ENCODE measurements around the gene SYT14. TPM values are rescaled to one million over a fixed set of nuclear protein-coding genes. Genes with fewer than 3 reads are reported as not detected.

SYT14 gene
- polyA plus RNA-seq, 3 donors = not detected

DNA sequence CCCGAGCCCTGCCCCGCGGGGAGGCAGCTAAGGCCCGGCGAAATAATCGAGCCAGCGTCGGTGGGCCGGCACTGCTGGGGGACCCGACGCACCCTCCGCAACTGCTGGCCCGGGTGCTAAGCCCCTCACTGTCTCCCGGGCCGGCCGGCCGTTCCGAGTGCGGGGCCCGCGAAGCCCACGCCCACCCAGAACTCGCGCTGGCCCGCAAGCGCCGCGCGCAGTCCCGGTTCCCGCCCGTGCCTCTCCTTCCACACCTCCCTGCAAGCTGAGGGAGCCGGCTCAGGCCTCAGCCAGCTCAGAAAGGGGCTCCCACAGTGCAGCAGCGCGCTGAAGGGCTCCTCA lies 49.0 kb upstream of the SYT14 start:
- Histone ChIP-seq H2AFZ (ENCODE audit: insufficient read depth, low read depth, low read length, poor library complexity, severe bottlenecking) (no peak overlapping the region), H3K4me3 (replicated peaks in 1 of 3; ENCODE audit: low read depth in 2 of 3, low read length in 3 of 3) (no peak overlapping the region), H3K79me2 (ENCODE audit: insufficient read depth, low read length) (no peaks in the 10 kb centered on the region), H4K20me1 (ENCODE audit: insufficient read depth, low read length) (no peaks in the 10 kb centered on the region), H3K27me3 (ENCODE audit: control insufficient read depth in 2 of 2, insufficient read depth in 2 of 2, low read length in 2 of 2) (no peaks in the 10 kb centered on the region), H3K27ac (ENCODE audit: low read depth in 1 of 2, low read length in 2 of 2) (no peak overlapping the region), H3K36me3 (replicated peaks in 1 of 2; ENCODE audit: control insufficient read depth in 1 of 2, insufficient read depth in 2 of 2, low read length in 2 of 2) (no peaks in the 10 kb centered on the region), H3K4me2 (replicated peaks; ENCODE audit: extremely low read depth, low read length, poor library complexity, severe bottlenecking) (no peak overlapping the region), H3K9me3 (replicated peaks in 1 of 2; ENCODE audit: control insufficient read depth in 1 of 2, insufficient read depth in 1 of 2, low read length in 2 of 2) (no peaks in the 10 kb centered on the region), H3K4me1 (ENCODE audit: control insufficient read depth in 1 of 2, insufficient read depth in 2 of 2, low read length in 2 of 2) (no peaks in the 10 kb centered on the region), H3K9ac (ENCODE audit: insufficient read depth, low read length, poor library complexity, severe bottlenecking) (no peak overlapping the region)
- Mint-ChIP-seq H3K36me3 (no peaks in the 10 kb centered on the region), H3K4me3 (no peak overlapping the region), H3K27me3 (ENCODE audit: low read depth in 3 of 3) (peaks cover 0 to 3% (median 3%) of the 10 kb centered on the region in 3 donors), H3K4me1 (no peaks in the 10 kb centered on the region), H3K27ac (no peak overlapping the region), H3K9me3 (peaks cover 0 to 5% (median 1%) of the 10 kb centered on the region in 7 donors)
- intact Hi-C loops (cut with micrococcal nuclease) = no loop called here
- no peak for DNase-seq
- TF ChIP-seq, protein P1, sequence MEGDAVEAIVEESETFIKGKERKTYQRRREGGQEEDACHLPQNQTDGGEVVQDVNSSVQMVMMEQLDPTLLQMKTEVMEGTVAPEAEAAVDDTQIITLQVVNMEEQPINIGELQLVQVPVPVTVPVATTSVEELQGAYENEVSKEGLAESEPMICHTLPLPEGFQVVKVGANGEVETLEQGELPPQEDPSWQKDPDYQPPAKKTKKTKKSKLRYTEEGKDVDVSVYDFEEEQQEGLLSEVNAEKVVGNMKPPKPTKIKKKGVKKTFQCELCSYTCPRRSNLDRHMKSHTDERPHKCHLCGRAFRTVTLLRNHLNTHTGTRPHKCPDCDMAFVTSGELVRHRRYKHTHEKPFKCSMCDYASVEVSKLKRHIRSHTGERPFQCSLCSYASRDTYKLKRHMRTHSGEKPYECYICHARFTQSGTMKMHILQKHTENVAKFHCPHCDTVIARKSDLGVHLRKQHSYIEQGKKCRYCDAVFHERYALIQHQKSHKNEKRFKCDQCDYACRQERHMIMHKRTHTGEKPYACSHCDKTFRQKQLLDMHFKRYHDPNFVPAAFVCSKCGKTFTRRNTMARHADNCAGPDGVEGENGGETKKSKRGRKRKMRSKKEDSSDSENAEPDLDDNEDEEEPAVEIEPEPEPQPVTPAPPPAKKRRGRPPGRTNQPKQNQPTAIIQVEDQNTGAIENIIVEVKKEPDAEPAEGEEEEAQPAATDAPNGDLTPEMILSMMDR (IDR thresholded peaks at IDR 0.05) = no peak
- 92% methylated on average over 33 of the region's 35 CpGs for WGBS (ENCODE audit: insufficient coverage)

DNA sequence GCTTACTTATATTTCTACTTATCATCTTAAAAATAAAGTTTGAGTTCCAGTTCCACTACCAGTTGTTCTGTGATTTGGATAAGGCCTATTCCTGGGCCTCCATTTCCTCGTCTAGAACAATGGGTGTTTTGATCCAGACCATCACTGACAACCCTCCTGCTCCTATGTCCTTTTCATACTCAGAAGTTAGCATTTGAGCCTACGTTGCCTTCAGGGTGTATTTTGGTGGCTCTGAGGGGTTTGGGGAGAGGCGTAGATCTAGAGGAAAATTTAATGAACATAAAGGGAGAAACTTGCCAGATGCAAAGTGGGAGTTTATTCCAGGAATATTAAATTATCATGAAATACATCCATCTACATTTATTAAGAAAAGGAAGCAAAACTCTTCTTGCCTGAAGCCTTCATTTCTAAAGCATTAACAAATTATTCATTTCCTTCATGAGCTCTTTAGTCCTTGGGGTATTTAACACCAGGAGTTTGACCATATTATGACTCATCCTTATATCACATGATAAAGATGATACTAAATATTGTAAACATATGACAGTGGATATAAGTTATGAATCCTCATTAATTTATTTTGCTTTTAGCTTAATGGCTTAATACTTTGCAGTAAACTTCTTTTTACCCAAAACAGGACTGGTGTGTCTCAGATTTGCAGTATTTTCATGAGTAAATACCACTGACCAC lies 47.2 kb upstream of the SYT14 start:
- no peaks in the 10 kb centered on the region for H3K4me1 Mint-ChIP-seq
- WGBS (ENCODE audit: insufficient coverage) = no CpG with 5 or more reads among the region's 3 CpGs
- Histone ChIP-seq H3K79me2 (ENCODE audit: insufficient read depth, low read length) (no peaks in the 10 kb centered on the region), H3K36me3 (replicated peaks in 1 of 2; ENCODE audit: control insufficient read depth in 1 of 2, insufficient read depth in 2 of 2, low read length in 2 of 2) (no peaks in the 10 kb centered on the region), H3K27me3 (ENCODE audit: control insufficient read depth in 2 of 2, insufficient read depth in 2 of 2, low read length in 2 of 2) (no peaks in the 10 kb centered on the region), H3K4me1 (ENCODE audit: control insufficient read depth in 1 of 2, insufficient read depth in 2 of 2, low read length in 2 of 2) (no peaks in the 10 kb centered on the region), H4K20me1 (ENCODE audit: insufficient read depth, low read length) (no peaks in the 10 kb centered on the region), H3K4me3 (replicated peaks in 1 of 3; ENCODE audit: low read depth in 2 of 3, low read length in 3 of 3) (no peak overlapping the region), H2AFZ (ENCODE audit: insufficient read depth, low read depth, low read length, poor library complexity, severe bottlenecking) (no peak overlapping the region), H3K4me2 (replicated peaks; ENCODE audit: extremely low read depth, low read length, poor library complexity, severe bottlenecking) (no peak overlapping the region), H3K9ac (ENCODE audit: insufficient read depth, low read length, poor library complexity, severe bottlenecking) (no peak overlapping the region), H3K27ac (ENCODE audit: low read depth in 1 of 2, low read length in 2 of 2) (no peak overlapping the region), H3K9me3 (replicated peaks in 1 of 2; ENCODE audit: control insufficient read depth in 1 of 2, insufficient read depth in 1 of 2, low read length in 2 of 2) (no peaks in the 10 kb centered on the region)
- no peak for DNase-seq
- TF ChIP-seq, protein P1 (IDR thresholded peaks at IDR 0.05) = no peak
- no peak overlapping the region for H3K4me3 Mint-ChIP-seq
- peaks cover 0 to 5% (median 0%) of the 10 kb centered on the region in 7 donors for H3K9me3 Mint-ChIP-seq
- intact Hi-C loops (cut with micrococcal nuclease) = no loop called here
- H3K27ac Mint-ChIP-seq = no peak overlapping the region
- H3K36me3 Mint-ChIP-seq = no peaks in the 10 kb centered on the region
- H3K27me3 Mint-ChIP-seq (ENCODE audit: low read depth in 3 of 3) = peaks cover 0 to 3% (median 0%) of the 10 kb centered on the region in 3 donors

All from CD14-positive monocyte (primary cell).